HG03103 (cell line): ENCODE data around the gene EPS8.

Experiments used
- ATAC-seq: cut with Tn5 transposase; IDR thresholded peaks from one replicate; pipeline ENCODE4 v1.9.1; 2021; ENCODE audit warnings: low read depth; ENCODE audit not compliant: unreplicated experiment

EPS8 gene

GRCh38 chr12:15789220-15790171 is at the start of gene EPS8:
Gene EPS8, minus strand, starts transcription at chr12:15789388. Its CDS starts 106,437 bp downstream, at chr12:15682951.
- peak; percentile 87 for ATAC-seq

GRCh38 chr12:15837141-15837790 is 48.1 kb upstream of the EPS8 start:
- no peak for ATAC-seq

- ATAC-seq, result no peak
Measured at GRCh38 chr12:15834575-15834974, 45.4 kb upstream of the EPS8 start.

- ATAC-seq, result no peak
Measured at GRCh38 chr12:15831315-15831978, 42.3 kb upstream of the EPS8 start.

GRCh38 chr12:15830538-15830937 is 41.4 kb upstream of the EPS8 start:
- ATAC-seq, result no peak

- ATAC-seq, result no peak
Measured at GRCh38 chr12:15829949-15830348, 40.8 kb upstream of the EPS8 start.

- no peak for ATAC-seq
Measured at GRCh38 chr12:15829255-15829654, 40.1 kb upstream of the EPS8 start.

GRCh38 chr12:15827136-15827535 is 37.9 kb upstream of the EPS8 start:
- ATAC-seq, result no peak

- ATAC-seq, result no peak
Measured at GRCh38 chr12:15824516-15824915, 35.3 kb upstream of the EPS8 start.

- ATAC-seq, result no peak
Measured at GRCh38 chr12:15823360-15824128, 34.4 kb upstream of the EPS8 start.

GRCh38 chr12:15819644-15820437 is 30.7 kb upstream of the EPS8 start:
- ATAC-seq, result no peak

GRCh38 chr12:15818418-15818817 is 29.2 kb upstream of the EPS8 start:
- no peak for ATAC-seq

GRCh38 chr12:15815730-15816129 is 26.5 kb upstream of the EPS8 start:
- ATAC-seq, result no peak

GRCh38 chr12:15811214-15812127 is 22.3 kb upstream of the EPS8 start:
- no peak for ATAC-seq

GRCh38 chr12:15808652-15809051 is 19.5 kb upstream of the EPS8 start:
- ATAC-seq, result no peak

GRCh38 chr12:15808250-15808649 is 19.1 kb upstream of the EPS8 start:
- no peak for ATAC-seq

- no peak for ATAC-seq
Measured at GRCh38 chr12:15806826-15807225, 17.6 kb upstream of the EPS8 start.
